Measurements from ENCODE around the gene ALDH1A3. TPM values are rescaled to one million over a fixed set of nuclear protein-coding genes. Genes with fewer than 3 reads are reported as not detected.

Gene ALDH1A3
- polyA plus RNA-seq, 1 of the 3 experiments (the other 2 are of a cell fraction) = 4.4 TPM

DNA sequence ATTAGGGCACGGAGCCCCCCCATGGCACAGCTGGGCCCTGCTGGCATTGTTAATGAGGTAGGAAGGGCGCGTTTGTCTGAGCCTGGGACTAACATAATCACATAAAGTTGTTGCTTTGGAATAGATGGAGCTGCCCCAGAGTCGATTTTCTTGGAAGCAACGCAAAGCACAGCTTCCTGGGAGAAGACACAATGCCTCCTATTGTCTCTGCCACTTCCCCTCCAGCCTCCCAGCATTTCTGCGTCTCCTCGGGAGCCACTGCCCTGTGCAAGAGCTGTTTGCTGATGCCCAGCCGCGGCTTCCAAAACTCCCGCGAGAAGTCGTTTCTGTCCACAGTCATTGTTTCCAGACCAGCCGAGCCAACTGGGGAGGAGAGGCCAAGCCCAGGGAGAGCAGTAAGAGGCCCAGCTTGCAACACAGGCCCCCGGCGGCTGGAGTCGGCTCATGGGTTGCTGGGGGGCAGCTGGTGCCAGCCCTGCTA lies 18.1 kb upstream of the ALDH1A3 start:
- ChIA-PET POLR2A (no interaction called here), CTCF (interaction anchor here (1.2 to 5.1 kb wide), 2 partner anchors 11 to 13 kb away, joined by 3 to 31 read pairs; no protein-coding TSS in a partner anchor)
- no peaks in the 10 kb centered on the region for H4K20me1 ChIP-seq (ENCODE audit: insufficient read depth)
- H3K27ac ChIP-seq (ENCODE audit: low read depth in 2 of 2, low read length in 1 of 2) = no peak overlapping the region
- no peaks in the 10 kb centered on the region for H3K36me3 ChIP-seq (replicated peaks in 1 of 2; ENCODE audit: control insufficient read depth in 1 of 2, insufficient read depth in 2 of 2, low read length in 1 of 2)
- no peaks in the 10 kb centered on the region for H3K79me2 ChIP-seq (ENCODE audit: insufficient read depth)
- H2AFZ ChIP-seq (ENCODE audit: low read depth) = no peak overlapping the region
- no peak for TF ChIP-seq RAD21 (IDR thresholded peaks at IDR 0.05; ENCODE audit: low read length)
- TF ChIP-seq, protein P1, sequence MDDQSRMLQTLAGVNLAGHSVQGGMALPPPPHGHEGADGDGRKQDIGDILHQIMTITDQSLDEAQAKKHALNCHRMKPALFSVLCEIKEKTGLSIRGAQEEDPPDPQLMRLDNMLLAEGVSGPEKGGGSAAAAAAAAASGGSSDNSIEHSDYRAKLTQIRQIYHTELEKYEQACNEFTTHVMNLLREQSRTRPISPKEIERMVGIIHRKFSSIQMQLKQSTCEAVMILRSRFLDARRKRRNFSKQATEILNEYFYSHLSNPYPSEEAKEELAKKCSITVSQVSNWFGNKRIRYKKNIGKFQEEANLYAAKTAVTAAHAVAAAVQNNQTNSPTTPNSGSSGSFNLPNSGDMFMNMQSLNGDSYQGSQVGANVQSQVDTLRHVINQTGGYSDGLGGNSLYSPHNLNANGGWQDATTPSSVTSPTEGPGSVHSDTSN (IDR thresholded peaks at IDR 0.05) = no peak
- TF ChIP-seq NRF1 (IDR thresholded peaks at IDR 0.05; ENCODE audit: low read depth, low read length) = no peak
- H3K27me3 ChIP-seq (ENCODE audit: insufficient read depth) = no peaks in the 10 kb centered on the region
- H3K9me2 ChIP-seq = no peaks in the 10 kb centered on the region
- no peak overlapping the region for H3K4me3 ChIP-seq (ENCODE audit: low read depth in 2 of 2, low read length in 1 of 2)
- H3F3A ChIP-seq (replicated peaks; ENCODE audit: insufficient read depth) = no peaks in the 10 kb centered on the region
- H3K9ac ChIP-seq = no peak overlapping the region
- peaks cover 0 to 10% of the 10 kb centered on the region in 2 experiments; a peak in 2 of 4 replicates for H3K4me1 ChIP-seq (ENCODE audit: control insufficient read depth in 1 of 2, insufficient read depth in 2 of 2, low read depth in 1 of 2, low read length in 1 of 2)
- no peak for DNase-seq
- 87% methylated on average over 13 of the region's 16 CpGs for WGBS (ENCODE audit: low lambda C conversion rate)
- no peaks in the 10 kb centered on the region for H3K9me3 ChIP-seq
- H3K4me2 ChIP-seq = no peak overlapping the region

DNA sequence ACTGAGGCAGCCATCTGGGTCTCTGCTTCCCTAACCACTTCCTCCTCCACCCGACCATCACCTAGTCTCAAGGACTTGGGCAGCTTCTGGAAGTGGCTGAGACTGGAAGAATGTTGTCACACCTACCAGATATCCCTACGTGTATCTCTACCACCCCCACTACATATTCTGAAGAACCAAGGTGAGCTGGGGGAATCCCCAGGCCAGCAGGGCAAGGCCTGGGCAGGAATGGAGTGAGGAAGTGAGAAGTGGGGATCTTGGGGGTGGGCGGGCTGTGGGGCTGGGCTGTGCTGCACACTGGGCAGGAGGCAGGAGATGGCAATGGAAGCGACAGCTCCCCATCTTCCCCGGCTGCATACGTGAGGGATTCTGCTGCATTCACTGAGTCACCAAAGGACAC lies 17.5 kb upstream of the ALDH1A3 start:
- Histone ChIP-seq H4K20me1 (ENCODE audit: insufficient read depth) (no peaks in the 10 kb centered on the region), H3K36me3 (replicated peaks in 1 of 2; ENCODE audit: control insufficient read depth in 1 of 2, insufficient read depth in 2 of 2, low read length in 1 of 2) (no peaks in the 10 kb centered on the region), H3K27ac (ENCODE audit: low read depth in 2 of 2, low read length in 1 of 2) (no peak overlapping the region), H3F3A (replicated peaks; ENCODE audit: insufficient read depth) (no peaks in the 10 kb centered on the region), H3K79me2 (ENCODE audit: insufficient read depth) (no peaks in the 10 kb centered on the region), H3K4me2 (no peak overlapping the region), H3K9ac (no peak overlapping the region), H3K27me3 (ENCODE audit: insufficient read depth) (no peaks in the 10 kb centered on the region), H2AFZ (ENCODE audit: low read depth) (no peak overlapping the region), H3K9me3 (no peaks in the 10 kb centered on the region), H3K9me2 (no peaks in the 10 kb centered on the region), H3K4me1 (ENCODE audit: control insufficient read depth in 1 of 2, insufficient read depth in 2 of 2, low read depth in 1 of 2, low read length in 1 of 2) (peaks cover 0 to 10% of the 10 kb centered on the region in 2 experiments; a peak in 1 of 4 replicates), H3K4me3 (ENCODE audit: low read depth in 2 of 2, low read length in 1 of 2) (no peak overlapping the region)
- ChIA-PET POLR2A (no interaction called here), CTCF (interaction anchor here (1.2 to 5.1 kb wide), 2 partner anchors 10 to 12 kb away, joined by 3 to 31 read pairs; no protein-coding TSS in a partner anchor)
- TF ChIP-seq NFIC (IDR thresholded peaks at IDR 0.05; ENCODE audit: borderline replicate concordance) = no peak
- TF ChIP-seq TCF12 (IDR thresholded peaks at IDR 0.05) = no peak
- TF ChIP-seq EP300 (IDR thresholded peaks at IDR 0.05; ENCODE audit: borderline replicate concordance in 1 of 2, low read depth in 1 of 2, low read length in 1 of 2) = no peak
- TF ChIP-seq NRF1 (IDR thresholded peaks at IDR 0.05; ENCODE audit: low read depth, low read length) = no peak
- TF ChIP-seq SMC3 (IDR thresholded peaks at IDR 0.05; ENCODE audit: low read depth, low read length) = no peak
- TF ChIP-seq, protein P2, sequence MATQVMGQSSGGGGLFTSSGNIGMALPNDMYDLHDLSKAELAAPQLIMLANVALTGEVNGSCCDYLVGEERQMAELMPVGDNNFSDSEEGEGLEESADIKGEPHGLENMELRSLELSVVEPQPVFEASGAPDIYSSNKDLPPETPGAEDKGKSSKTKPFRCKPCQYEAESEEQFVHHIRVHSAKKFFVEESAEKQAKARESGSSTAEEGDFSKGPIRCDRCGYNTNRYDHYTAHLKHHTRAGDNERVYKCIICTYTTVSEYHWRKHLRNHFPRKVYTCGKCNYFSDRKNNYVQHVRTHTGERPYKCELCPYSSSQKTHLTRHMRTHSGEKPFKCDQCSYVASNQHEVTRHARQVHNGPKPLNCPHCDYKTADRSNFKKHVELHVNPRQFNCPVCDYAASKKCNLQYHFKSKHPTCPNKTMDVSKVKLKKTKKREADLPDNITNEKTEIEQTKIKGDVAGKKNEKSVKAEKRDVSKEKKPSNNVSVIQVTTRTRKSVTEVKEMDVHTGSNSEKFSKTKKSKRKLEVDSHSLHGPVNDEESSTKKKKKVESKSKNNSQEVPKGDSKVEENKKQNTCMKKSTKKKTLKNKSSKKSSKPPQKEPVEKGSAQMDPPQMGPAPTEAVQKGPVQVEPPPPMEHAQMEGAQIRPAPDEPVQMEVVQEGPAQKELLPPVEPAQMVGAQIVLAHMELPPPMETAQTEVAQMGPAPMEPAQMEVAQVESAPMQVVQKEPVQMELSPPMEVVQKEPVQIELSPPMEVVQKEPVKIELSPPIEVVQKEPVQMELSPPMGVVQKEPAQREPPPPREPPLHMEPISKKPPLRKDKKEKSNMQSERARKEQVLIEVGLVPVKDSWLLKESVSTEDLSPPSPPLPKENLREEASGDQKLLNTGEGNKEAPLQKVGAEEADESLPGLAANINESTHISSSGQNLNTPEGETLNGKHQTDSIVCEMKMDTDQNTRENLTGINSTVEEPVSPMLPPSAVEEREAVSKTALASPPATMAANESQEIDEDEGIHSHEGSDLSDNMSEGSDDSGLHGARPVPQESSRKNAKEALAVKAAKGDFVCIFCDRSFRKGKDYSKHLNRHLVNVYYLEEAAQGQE (IDR thresholded peaks at IDR 0.05; ENCODE audit: low read depth, low read length) = no peak
- no peak for DNase-seq
- 80% methylated on average over 5 of the region's 6 CpGs for WGBS (ENCODE audit: low lambda C conversion rate)
